ENCODE data around the gene ICAM1. TPM values are rescaled to one million over a fixed set of nuclear protein-coding genes. Genes with fewer than 3 reads are reported as not detected.
A peak's percentile ranks its signal among the peaks of the same experiment; 100 is the strongest.

Gene ICAM1
- total RNA-seq, 3 donors from 2014 or later: 25.6 to 48.5 (median 39.5) TPM

GRCh38 chr19:10291554-10292205 is 20.8 kb downstream of the ICAM1 start:
- H3K27me3 Mint-ChIP-seq (ENCODE audit: low read depth): peaks cover 76% of the 10 kb centered on the region
- peak; percentile 0 to 2 for ATAC-seq
- H3K4me1 Mint-ChIP-seq (ENCODE audit: low read depth): peaks cover 76% of the 10 kb centered on the region
- no peaks in the 10 kb centered on the region for H3K36me3 Mint-ChIP-seq (ENCODE audit: insufficient read depth)
- DNase-seq: no peak
- no peaks in the 10 kb centered on the region for H3K9me3 Mint-ChIP-seq
- H3K4me3 Mint-ChIP-seq: peak overlapping the region; percentile 79

- peaks cover 77% of the 10 kb centered on the region for H3K27me3 Mint-ChIP-seq (ENCODE audit: low read depth)
- no peaks in the 10 kb centered on the region for H3K36me3 Mint-ChIP-seq (ENCODE audit: insufficient read depth)
- ATAC-seq: peak; percentile 20 to 29
- peak overlapping the region; percentile 79 for H3K4me3 Mint-ChIP-seq
- peaks cover 71% of the 10 kb centered on the region for H3K4me1 Mint-ChIP-seq (ENCODE audit: low read depth)
- H3K9me3 Mint-ChIP-seq: no peaks in the 10 kb centered on the region
- peak; percentile 64 for DNase-seq
Observed at GRCh38 chr19:10292206-10292788, 21.4 kb downstream of the ICAM1 start.

DNA sequence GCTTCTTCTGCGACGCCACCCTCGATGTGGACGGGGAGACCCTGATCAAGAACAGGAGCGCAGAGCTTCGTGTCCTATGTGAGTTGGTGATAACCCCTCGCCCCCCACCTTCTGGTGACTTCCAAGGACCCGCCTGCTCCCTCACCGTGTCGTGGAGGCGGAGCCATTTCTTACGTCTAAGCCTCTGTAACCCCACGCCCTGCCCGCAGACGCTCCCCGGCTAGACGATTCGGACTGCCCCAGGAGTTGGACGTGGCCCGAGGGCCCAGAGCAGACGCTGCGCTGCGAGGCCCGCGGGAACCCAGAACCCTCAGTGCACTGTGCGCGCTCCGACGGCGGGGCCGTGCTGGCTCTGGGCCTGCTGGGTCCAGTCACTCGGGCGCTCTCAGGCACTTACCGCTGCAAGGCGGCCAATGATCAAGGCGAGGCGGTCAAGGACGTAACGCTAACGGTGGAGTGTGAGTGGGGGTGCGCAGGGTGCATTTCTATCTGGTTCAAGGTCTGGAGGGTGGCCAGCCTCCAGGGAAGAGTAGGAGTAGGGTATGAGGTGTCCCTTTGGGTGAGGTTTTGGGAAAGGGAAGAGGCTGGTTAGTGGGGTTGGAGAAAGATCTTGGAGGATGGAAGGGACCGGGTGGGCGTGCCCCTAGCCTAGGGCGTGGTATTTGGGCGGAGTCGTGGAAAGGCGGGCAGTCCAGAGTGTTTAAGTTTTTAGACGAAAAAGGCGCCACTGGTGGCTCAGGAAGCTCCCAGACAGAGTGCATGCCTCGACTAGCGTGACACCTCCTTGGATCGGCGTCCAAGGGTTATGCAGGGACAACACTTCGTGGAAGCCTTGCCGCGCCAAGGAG is 22.1 kb downstream of the ICAM1 start:
- no peak for DNase-seq
- no peaks in the 10 kb centered on the region for H3K9me3 Mint-ChIP-seq
- H3K27me3 Mint-ChIP-seq (ENCODE audit: low read depth): peaks cover 71% of the 10 kb centered on the region
- peak overlapping the region; percentile 79 for H3K4me3 Mint-ChIP-seq
- no peaks in the 10 kb centered on the region for H3K36me3 Mint-ChIP-seq (ENCODE audit: insufficient read depth)
- ATAC-seq: no peak
- H3K4me1 Mint-ChIP-seq (ENCODE audit: low read depth): peaks cover 64% of the 10 kb centered on the region

GRCh38 chr19:10293637-10294367 is 22.9 kb downstream of the ICAM1 start:
- DNase-seq (no peak), ATAC-seq (no peak)
- H3K9me3 Mint-ChIP-seq: no peaks in the 10 kb centered on the region
- no peak overlapping the region for H3K4me3 Mint-ChIP-seq
- H3K4me1 Mint-ChIP-seq (ENCODE audit: low read depth): peaks cover 59% of the 10 kb centered on the region
- H3K27me3 Mint-ChIP-seq (ENCODE audit: low read depth): peaks cover 64% of the 10 kb centered on the region
- no peaks in the 10 kb centered on the region for H3K36me3 Mint-ChIP-seq (ENCODE audit: insufficient read depth)

DNA sequence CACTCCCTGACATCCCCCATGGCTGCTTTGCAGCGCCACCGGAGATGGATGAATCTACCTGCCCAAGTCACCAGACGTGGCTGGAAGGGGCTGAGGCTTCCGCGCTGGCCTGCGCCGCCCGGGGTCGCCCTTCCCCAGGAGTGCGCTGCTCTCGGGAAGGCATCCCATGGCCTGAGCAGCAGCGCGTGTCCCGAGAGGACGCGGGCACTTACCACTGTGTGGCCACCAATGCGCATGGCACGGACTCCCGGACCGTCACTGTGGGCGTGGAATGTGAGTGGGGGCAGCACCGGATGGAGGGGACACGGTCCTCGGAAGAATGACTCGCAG is 23.4 kb downstream of the ICAM1 start:
- Mint-ChIP-seq H3K4me3 (no peak overlapping the region), H3K4me1 (ENCODE audit: low read depth) (peaks cover 53% of the 10 kb centered on the region)

DNA sequence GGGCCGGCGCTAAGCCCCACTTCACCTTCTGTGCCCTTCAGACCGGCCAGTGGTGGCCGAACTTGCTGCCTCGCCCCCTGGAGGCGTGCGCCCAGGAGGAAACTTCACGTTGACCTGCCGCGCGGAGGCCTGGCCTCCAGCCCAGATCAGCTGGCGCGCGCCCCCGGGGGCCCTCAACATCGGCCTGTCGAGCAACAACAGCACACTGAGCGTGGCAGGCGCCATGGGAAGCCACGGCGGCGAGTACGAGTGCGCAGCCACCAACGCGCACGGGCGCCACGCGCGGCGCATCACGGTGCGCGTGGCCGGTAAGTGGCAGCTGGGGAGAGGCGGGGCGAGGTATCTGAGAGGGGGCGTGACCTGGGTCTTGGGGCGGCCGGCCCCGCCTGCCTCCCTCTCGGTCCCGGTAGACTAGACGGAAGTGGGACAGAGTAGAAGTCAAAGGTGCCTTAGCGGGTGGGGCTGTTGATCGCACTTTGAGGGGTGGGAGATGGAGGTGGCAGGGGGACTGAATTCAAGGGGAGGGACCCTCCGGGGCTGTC is 24.5 kb downstream of the ICAM1 start:
- H3K4me3 Mint-ChIP-seq: peak overlapping the region; percentile 77
- H3K27me3 Mint-ChIP-seq (ENCODE audit: low read depth): peaks cover 53% of the 10 kb centered on the region
- ATAC-seq (peak; percentile 30 to 50), DNase-seq (peak; percentile 63)
- no peaks in the 10 kb centered on the region for H3K9me3 Mint-ChIP-seq
- no peaks in the 10 kb centered on the region for H3K36me3 Mint-ChIP-seq (ENCODE audit: insufficient read depth)
- peaks cover 46% of the 10 kb centered on the region for H3K4me1 Mint-ChIP-seq (ENCODE audit: low read depth)

More for the DNA sequence above, 23.4 kb downstream of the ICAM1 start:
- DNase-seq (no peak), ATAC-seq (no peak)
- Mint-ChIP-seq H3K9me3 (no peaks in the 10 kb centered on the region), H3K27me3 (ENCODE audit: low read depth) (peaks cover 59% of the 10 kb centered on the region), H3K36me3 (ENCODE audit: insufficient read depth) (no peaks in the 10 kb centered on the region)

DNA sequence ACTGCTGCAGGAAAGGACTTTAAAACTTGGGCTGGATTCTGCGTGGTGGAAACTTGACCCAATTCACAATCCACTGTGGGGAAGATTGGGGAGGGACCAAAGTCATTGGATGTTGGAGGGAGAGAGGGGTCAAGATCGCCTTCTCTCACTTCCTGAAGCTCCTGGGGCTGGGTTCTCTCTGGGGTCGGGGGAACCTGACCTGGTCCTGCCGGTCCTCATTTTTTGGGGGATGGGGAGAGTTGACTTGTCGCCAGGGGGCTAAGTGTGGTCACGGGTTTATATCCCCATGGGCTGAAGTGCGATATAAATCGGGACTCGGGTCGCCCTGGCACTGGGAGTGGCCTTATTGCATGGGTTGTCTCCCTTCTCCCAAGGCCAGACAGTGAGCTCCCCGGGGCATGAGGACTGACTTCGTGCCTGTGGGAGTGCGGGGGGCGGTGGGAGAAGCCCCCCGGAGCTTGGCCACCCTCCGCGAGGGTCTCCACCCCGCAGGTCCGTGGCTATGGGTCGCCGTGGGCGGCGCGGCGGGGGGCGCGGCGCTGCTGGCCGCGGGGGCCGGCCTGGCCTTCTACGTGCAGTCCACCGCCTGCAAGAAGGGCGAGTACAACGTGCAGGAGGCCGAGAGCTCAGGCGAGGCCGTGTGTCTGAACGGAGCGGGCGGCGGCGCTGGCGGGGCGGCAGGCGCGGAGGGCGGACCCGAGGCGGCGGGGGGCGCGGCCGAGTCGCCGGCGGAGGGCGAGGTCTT is 25.1 kb downstream of the ICAM1 start:
- Mint-ChIP-seq H3K4me1 (ENCODE audit: low read depth) (peaks cover 39% of the 10 kb centered on the region), H3K4me3 (peak overlapping the region; percentile 77), H3K9me3 (no peaks in the 10 kb centered on the region), H3K36me3 (ENCODE audit: insufficient read depth) (no peaks in the 10 kb centered on the region), H3K27me3 (ENCODE audit: low read depth) (peaks cover 46% of the 10 kb centered on the region)
- ATAC-seq: no peak
- no peak for DNase-seq

DNA sequence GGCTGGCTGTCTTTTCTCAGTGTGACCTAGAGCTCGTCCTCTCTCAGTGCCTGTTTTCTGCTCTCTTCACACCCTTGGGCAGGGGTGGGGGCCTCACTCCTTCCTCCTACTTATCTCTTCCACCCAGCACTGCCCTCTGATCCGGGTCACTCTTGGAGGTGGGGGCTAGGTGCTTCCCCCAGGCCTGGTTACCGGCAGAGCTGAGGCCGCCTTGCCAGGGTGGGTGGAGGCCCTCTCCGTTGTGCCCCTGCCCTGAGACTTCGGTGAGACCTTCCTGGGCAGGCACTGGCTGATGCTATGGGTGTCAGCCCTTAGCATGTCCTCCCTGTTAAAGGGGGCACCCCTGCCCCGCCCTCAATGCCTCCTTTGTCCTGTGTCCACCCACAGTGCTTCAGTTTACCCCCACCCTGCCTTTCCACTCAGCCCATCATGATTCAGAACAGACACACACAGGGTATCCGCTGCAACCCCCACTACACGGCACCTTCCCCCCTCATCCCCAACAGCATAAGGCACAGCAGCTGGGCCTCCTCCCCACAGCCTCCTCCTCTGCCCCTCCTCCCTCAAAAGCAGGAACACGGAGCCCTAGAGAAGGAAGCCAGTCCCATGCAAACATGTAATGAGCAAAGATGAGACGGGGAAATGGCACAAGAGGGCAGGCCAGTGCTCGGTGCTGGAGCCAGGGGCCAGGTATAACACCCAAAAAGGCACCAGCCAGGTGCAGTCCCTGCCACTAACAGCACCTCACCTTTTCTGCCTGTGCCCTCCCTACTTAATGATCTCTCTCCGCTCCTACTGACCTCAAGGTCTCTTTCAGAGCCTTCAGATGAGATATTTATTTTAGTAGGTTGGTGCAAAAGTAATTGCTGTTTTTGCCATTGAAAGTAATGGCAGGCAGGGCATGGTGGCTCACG is 28.9 kb downstream of the ICAM1 start:
- peaks cover 6% of the 10 kb centered on the region for H3K36me3 Mint-ChIP-seq (ENCODE audit: insufficient read depth)
- H3K9me3 Mint-ChIP-seq: no peaks in the 10 kb centered on the region
- peaks cover 12% of the 10 kb centered on the region for H3K27me3 Mint-ChIP-seq (ENCODE audit: low read depth)
- DNase-seq: no peak
- no peak overlapping the region for H3K4me3 Mint-ChIP-seq
- no peak for ATAC-seq
- H3K4me1 Mint-ChIP-seq (ENCODE audit: low read depth): peaks cover 17% of the 10 kb centered on the region

GRCh38 chr19:10305139-10305806 is 34.4 kb downstream of the ICAM1 start:
- peaks cover 6% of the 10 kb centered on the region for H3K36me3 Mint-ChIP-seq (ENCODE audit: insufficient read depth)
- H3K27me3 Mint-ChIP-seq (ENCODE audit: low read depth): no peaks in the 10 kb centered on the region
- no peak overlapping the region for H3K4me3 Mint-ChIP-seq
- DNase-seq (no peak), ATAC-seq (no peak)
- peaks cover 6% of the 10 kb centered on the region for H3K4me1 Mint-ChIP-seq (ENCODE audit: low read depth)
- no peaks in the 10 kb centered on the region for H3K9me3 Mint-ChIP-seq

DNA sequence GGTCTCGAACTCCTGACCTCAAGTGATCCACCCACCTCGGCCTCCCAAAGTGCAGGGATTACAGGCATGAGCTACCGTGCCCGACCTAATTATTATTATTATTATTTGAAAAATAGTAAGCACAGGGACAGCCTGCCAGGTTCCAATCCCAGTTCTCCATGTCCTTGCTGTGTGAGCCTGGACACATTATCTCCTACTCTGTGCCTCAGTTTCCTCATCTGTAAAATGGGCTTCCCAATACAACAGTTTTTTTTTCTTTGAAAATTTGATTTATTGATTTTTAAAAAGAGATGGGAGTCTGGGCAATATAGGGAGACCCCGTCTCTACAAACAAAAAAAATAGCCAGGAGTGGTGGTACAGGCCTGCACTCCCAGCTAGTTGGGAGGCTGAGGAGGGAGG is 35.4 kb downstream of the ICAM1 start:
- peaks cover 6% of the 10 kb centered on the region for H3K4me1 Mint-ChIP-seq (ENCODE audit: low read depth)
- no peak overlapping the region for H3K4me3 Mint-ChIP-seq
- ATAC-seq: no peak
- DNase-seq: no peak
- no peaks in the 10 kb centered on the region for H3K9me3 Mint-ChIP-seq
- H3K27me3 Mint-ChIP-seq (ENCODE audit: low read depth): no peaks in the 10 kb centered on the region
- peaks cover 6% of the 10 kb centered on the region for H3K36me3 Mint-ChIP-seq (ENCODE audit: insufficient read depth)

DNA sequence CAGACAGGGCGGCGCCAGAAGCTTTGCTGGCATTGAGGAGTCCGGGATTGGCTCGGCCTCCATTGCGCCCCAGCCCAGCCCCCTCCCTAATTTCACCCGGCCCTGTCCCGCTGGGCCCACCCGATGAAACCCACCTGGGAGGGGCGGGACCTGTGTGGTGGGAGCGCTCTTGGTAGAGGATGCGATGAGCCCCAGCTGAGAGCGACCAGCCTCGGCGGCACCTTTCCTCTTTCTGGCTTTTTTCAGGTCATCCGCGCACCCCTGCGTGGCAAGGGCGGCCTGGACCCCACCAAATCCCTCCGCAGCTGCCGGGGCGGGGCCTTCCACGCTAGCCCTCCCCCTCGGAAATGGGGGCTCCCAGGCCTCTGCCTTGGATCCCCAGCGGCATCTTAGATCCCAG is 38.5 kb downstream of the ICAM1 start, which contains the start of gene ZGLP1:
Gene ZGLP1 (minus strand): TSS at position 393 of the 400 bp plus-strand sequence.
- Mint-ChIP-seq H3K36me3 (ENCODE audit: insufficient read depth) (peaks cover 5% of the 10 kb centered on the region), H3K27me3 (ENCODE audit: low read depth) (no peaks in the 10 kb centered on the region), H3K4me1 (ENCODE audit: low read depth) (no peaks in the 10 kb centered on the region)

More for the DNA sequence above, 38.5 kb downstream of the ICAM1 start, which contains the start of gene ZGLP1:
- no peak for ATAC-seq
- H3K4me3 Mint-ChIP-seq: no peak within 1 kb of the TSS
- H3K9me3 Mint-ChIP-seq: no peaks in the 10 kb centered on the region
- no peak for DNase-seq

Measured in activated T-cell treated with anti-CD3 and anti-CD28 coated beads, Interleukin-2, amount 50 U/mL, for 4 hours (primary cell).